GM13977 (cell line): ENCODE data around the gene MLLT10.

Experiments used
- DNase-seq: peaks from one replicate; pipeline ENCODE4 v3.0.0; 2012; ENCODE audit warnings: low spot score
- in situ Hi-C: fragments of 300-500 bp; cut with MboI; formaldehyde crosslinking; loops from one replicate; pipeline ENCODE4 v1.12.0; 2022; ENCODE audit warnings: low sequenced_read_pairs, low pct_unique_long_range_greater_than_20kb, mixed read lengths, inconsistent platforms; ENCODE audit not compliant: unreplicated experiment
- TF ChIP-seq, protein P1 (sequence below): IDR thresholded peaks from 2 replicates; pipeline ENCODE4 v1.5.1; 2012; ENCODE audit warnings: mild to moderate bottlenecking, control low read depth; ENCODE audit not compliant: insufficient read depth; ENCODE audit errors: extremely low read depth, missing control alignments

MLLT10 gene

DNA sequence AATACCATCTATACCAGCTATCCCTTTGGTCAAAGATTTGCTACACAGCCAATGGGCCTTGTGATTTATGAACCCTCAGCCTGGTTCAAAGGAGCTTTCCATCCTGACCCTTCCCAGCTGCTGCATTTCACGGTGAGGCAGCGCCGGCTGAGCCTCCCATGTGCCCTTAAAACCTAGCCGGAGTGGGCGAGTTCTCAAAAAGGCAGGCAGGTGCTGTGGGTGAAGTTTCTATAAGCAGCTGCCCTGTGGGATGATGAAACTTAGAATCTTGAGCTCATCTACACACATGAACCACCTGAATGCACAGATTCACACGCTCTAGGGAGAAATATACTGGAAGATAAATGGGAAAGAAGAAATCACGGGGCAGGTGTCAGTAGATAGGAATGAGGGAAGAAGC is 224.7 kb downstream of the MLLT10 start:
- in situ Hi-C loops, result no loop called here

DNA sequence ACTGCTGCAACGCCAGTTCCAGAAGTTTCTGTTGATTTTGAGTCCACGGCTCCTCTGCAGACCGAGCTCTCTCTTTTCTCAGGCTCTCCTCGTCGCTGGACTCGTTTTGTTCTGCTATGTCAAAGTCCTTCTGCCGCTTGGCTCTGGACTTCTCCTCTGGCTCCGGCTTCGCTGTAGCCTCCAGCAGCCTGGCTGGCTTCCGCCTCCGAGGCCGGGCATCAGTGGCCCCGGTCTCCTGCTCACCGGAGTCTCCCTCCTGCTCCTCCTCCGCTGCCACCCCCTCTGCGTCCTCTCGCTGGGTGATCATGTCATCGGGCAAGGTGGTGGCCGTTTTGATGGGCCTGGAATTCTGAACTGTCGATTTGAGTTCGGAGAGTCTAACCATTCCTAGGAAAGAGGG is 225.2 kb downstream of the MLLT10 start:
- TF ChIP-seq, protein P1, sequence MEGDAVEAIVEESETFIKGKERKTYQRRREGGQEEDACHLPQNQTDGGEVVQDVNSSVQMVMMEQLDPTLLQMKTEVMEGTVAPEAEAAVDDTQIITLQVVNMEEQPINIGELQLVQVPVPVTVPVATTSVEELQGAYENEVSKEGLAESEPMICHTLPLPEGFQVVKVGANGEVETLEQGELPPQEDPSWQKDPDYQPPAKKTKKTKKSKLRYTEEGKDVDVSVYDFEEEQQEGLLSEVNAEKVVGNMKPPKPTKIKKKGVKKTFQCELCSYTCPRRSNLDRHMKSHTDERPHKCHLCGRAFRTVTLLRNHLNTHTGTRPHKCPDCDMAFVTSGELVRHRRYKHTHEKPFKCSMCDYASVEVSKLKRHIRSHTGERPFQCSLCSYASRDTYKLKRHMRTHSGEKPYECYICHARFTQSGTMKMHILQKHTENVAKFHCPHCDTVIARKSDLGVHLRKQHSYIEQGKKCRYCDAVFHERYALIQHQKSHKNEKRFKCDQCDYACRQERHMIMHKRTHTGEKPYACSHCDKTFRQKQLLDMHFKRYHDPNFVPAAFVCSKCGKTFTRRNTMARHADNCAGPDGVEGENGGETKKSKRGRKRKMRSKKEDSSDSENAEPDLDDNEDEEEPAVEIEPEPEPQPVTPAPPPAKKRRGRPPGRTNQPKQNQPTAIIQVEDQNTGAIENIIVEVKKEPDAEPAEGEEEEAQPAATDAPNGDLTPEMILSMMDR, result no peak
- in situ Hi-C loops, result no loop called here
- no peak for DNase-seq

More for the DNA sequence above, 224.7 kb downstream of the MLLT10 start:
- DNase-seq, result no peak
- TF ChIP-seq, protein P1, result no peak

DNA sequence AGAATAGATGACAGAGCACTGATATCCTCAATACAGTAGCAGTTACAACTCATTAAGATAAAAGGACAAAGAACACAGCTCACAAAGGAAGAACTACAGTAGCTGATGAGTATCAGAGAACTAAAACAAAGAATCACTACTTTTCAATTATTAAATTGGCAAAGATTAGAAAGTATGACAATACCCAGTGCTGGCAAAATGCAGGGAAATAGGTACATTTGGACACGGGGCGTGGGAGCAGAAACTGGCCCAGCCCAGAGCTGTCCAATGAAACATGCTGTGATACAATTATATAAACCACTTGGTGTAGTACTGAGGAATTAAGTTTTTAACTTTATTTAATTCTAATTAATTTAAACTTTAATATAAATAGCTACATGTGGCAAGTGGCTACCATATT is 226.3 kb downstream of the MLLT10 start:
- in situ Hi-C loops, result no loop called here
- TF ChIP-seq, protein P1, result no peak
- no peak for DNase-seq

DNA sequence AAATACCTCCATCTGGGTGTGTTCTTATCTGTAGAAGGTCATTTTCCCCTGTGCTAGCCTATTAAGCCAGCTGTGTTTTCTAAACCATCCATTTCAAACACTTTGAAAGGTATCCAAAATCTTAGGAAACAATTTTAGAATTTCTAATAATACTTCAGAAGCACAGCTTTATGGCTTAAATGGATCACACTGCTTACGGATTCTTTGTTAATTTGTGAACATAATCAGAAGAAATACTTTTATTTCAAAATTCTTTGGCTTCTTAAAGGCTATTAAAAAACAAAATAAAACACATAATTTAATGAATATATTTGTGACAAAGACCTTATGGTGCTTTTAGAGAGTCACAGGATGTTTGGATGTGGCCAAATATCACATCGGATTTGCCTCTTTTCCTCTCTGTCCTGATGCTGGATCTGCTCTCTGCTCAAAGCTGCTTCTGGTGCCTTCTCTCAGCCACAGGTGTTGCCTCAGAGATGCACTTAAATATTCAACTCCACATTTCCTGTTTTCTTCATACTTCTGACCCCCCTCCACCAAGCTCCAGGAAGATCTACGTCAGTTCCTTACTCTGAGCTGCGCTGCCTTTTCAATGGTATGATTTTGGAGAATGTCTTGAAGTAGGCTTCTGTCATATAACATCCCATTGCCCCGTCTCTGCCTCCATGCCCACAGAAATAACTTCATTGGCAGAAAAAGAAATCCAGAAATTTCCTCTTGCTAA is 230.6 kb downstream of the MLLT10 start:
- in situ Hi-C loops, result no loop called here
- no peak for DNase-seq
- TF ChIP-seq, protein P1, result no peak

DNA sequence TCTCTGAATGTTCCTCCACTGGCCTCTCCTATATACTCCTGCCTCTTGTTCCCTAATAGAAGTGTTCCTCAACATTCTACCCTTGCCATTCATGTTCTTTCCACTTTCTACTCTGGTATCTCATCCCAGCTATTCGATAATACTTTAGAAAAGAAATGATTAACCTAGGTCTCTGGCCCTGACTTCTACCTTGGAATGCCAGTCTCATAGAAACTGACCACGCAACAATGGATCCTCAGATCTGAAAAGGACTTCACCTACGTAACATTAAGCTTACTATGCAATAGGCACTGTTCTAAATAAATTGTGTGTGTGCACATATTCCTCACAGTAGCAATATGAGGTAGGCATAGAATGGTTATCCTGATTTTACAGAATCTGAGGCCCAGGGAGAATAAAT is 235.0 kb downstream of the MLLT10 start:
- DNase-seq, result no peak
- TF ChIP-seq, protein P1, result no peak
- in situ Hi-C loops, result no loop called here

DNA sequence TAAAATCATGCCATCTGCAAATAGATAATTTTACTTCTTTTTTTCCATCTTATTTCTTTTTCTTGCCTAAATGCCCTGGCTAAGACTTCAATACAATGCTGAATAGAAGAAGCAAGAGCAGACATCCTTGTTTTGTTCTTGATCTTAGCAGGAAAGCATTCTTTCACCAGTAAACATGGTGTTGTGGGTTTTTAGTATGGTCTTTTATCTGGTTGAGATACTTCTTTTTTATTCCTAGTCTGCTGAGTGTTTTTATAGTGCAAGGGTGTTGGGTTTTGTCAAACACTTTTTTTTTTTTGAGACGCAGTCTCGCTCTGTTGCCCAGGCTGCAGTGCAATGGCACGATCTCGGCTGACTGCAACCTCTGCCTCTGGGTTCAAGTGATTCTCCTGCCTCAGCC is 237.2 kb downstream of the MLLT10 start:
- in situ Hi-C loops, result no loop called here
- TF ChIP-seq, protein P1, result no peak
- no peak for DNase-seq

DNA sequence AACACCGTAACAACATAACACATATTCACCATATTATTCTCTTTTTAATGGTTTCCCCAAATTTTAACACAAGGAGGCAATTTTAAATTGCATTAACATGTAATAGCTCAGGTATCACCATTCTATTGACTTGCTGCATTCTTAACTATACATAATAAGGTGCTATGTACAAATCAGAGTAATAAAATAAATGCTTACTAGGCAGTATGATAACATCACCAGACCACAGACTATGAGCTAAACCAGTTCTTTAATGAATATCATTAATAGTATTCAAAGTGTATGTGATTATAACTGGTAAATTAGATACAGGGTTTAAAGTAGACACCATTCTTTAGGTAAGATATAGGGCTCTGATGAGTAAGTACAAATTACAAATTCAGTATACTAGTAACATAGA is 242.9 kb downstream of the MLLT10 start:
- in situ Hi-C loops, result no loop called here
- TF ChIP-seq, protein P1, result no peak

More for the DNA sequence above, 242.9 kb downstream of the MLLT10 start:
- DNase-seq, result no peak
